ENCODE data around the gene ADGRG7.

- TF ChIP-seq POLR2AphosphoS5 (IDR thresholded peaks at IDR 0.05): no peak
- TF ChIP-seq POLR2A (IDR thresholded peaks at IDR 0.05): no peak
- no peak for TF ChIP-seq EP300 (IDR thresholded peaks at IDR 0.05)
These were observed 18.6 kb upstream of the ADGRG7 start for GRCh38 chr3:100590840-100591147.
